Transverse colon (tissue), 3 donors: Measurements from ENCODE around the gene WASF2.

Experiments
- POLR2A ChIP-seq: fragments of 450-650 bp; IDR thresholded peaks from one replicate; pipeline ENCODE4 v1.6.1; 2016; ENCODE audit warnings: antibody characterized with exemption, mild to moderate bottlenecking, moderate library complexity
- TF ChIP-seq, protein P1 (sequence below), 5 experiments: fragments of 200-600 bp in 3 of 5; fragments of 450-650 bp in 2 of 5; sonication (generic) in 3 of 5; IDR thresholded peaks; 1 replicate in 2 of 5; 2 replicates in 3 of 5; pipeline ENCODE4 v1.5.1; 2016 to 2017; ENCODE audit warnings: antibody characterized with exemption in 5 of 5, inconsistent platforms in 3 of 5, mild to moderate bottlenecking in 2 of 5, moderate library complexity in 1 of 5

DNA sequence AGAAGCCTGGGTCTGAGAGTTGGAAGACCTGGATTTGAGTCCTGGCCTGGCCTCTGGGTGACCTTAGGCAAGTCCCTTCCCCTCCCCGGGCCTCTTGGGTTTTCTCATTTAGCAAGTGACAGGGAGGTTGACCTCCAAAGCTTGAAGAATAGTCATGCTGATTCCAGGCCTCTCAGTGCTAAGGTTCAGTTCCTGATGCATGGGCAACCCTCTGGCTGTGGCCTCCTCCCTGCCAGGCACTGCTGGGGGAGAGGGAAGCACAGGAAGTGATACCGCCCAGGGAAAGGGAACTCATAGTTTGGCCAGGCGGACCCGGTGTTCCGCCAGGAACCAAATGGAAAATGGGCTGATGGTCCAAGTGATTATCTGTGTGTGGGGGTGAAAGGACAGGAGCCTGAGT lies 23.6 kb upstream of the WASF2 start:
- TF ChIP-seq POLR2A: no peak
- TF ChIP-seq, protein P1, sequence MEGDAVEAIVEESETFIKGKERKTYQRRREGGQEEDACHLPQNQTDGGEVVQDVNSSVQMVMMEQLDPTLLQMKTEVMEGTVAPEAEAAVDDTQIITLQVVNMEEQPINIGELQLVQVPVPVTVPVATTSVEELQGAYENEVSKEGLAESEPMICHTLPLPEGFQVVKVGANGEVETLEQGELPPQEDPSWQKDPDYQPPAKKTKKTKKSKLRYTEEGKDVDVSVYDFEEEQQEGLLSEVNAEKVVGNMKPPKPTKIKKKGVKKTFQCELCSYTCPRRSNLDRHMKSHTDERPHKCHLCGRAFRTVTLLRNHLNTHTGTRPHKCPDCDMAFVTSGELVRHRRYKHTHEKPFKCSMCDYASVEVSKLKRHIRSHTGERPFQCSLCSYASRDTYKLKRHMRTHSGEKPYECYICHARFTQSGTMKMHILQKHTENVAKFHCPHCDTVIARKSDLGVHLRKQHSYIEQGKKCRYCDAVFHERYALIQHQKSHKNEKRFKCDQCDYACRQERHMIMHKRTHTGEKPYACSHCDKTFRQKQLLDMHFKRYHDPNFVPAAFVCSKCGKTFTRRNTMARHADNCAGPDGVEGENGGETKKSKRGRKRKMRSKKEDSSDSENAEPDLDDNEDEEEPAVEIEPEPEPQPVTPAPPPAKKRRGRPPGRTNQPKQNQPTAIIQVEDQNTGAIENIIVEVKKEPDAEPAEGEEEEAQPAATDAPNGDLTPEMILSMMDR (IDR thresholded peaks at IDR 0.05): no peak
